Transverse colon (tissue), 3 donors: ENCODE data around the gene TOP1.

Experiments used
- CTCF ChIP-seq, 5 experiments: fragments of 200-600 bp in 3 of 5; fragments of 450-650 bp in 2 of 5; sonication (generic) in 3 of 5; IDR thresholded peaks; 1 replicate in 2 of 5; 2 replicates in 3 of 5; pipeline ENCODE4 v1.5.1; 2016 to 2017; ENCODE audit warnings: antibody characterized with exemption in 5 of 5, inconsistent platforms in 3 of 5, mild to moderate bottlenecking in 2 of 5, moderate library complexity in 1 of 5
- POLR2A ChIP-seq: fragments of 450-650 bp; IDR thresholded peaks from one replicate; pipeline ENCODE4 v1.6.1; 2016; ENCODE audit warnings: antibody characterized with exemption, mild to moderate bottlenecking, moderate library complexity

DNA sequence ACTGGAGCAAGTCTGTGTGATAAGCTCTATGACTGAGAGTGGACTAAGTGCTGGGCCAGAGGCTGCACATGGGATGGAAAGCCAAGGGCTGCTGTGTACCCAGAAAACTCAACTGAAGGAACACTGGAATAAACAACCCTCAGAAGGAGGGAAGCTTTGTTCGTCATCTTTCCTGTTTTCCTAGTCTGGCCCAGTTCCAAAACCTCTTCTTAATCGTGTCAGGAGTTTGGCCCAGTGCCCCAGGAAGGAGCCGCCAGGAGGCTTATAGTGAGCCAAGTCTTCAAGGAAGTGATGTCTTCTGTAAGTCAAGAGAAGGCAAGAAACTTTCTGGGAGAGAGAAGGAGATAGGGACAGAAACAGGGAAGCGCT, 23.3 kb upstream of the TOP1 start:
- TF ChIP-seq CTCF (IDR thresholded peaks at IDR 0.05) (no peak), POLR2A (no peak)
